Measurements from ENCODE around the gene NMNAT2.

DNA sequence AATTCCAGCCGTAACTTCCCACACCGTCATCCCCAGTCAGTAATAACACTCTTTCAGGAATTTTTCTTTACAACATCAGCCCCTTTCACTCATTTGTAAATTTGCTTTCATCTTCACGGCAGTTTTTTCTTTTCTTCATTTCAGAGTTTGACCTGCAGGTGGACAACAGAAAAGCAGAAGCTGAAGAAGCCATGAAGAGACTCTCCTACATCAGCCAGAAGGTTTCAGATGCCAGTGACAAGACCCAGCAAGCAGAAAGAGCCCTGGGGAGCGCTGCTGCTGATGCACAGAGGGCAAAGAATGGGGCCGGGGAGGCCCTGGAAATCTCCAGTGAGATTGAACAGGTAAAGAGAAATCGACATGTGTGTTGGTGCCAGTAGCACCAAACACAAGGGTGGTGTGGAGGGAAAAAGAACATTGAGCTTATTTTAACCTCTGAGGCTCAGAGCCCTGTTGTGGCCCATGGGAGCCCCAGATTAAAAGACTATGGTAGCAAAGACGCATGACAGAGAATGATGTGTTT lies 178.9 kb downstream of the NMNAT2 start:
- TF ChIP-seq, protein P1, sequence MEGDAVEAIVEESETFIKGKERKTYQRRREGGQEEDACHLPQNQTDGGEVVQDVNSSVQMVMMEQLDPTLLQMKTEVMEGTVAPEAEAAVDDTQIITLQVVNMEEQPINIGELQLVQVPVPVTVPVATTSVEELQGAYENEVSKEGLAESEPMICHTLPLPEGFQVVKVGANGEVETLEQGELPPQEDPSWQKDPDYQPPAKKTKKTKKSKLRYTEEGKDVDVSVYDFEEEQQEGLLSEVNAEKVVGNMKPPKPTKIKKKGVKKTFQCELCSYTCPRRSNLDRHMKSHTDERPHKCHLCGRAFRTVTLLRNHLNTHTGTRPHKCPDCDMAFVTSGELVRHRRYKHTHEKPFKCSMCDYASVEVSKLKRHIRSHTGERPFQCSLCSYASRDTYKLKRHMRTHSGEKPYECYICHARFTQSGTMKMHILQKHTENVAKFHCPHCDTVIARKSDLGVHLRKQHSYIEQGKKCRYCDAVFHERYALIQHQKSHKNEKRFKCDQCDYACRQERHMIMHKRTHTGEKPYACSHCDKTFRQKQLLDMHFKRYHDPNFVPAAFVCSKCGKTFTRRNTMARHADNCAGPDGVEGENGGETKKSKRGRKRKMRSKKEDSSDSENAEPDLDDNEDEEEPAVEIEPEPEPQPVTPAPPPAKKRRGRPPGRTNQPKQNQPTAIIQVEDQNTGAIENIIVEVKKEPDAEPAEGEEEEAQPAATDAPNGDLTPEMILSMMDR (IDR thresholded peaks at IDR 0.05; ENCODE audit: insufficient read depth, low read depth, low read length): no peak
- TF ChIP-seq EZH2 (IDR thresholded peaks at IDR 0.05; ENCODE audit: insufficient read depth, low read length): no peak
